Osteoblast (primary cell): ENCODE measurements around the gene PDE9A. TPM values are rescaled to one million over a fixed set of nuclear protein-coding genes. Genes with fewer than 3 reads are reported as not detected.

Source experiments
- DNase-seq: peaks from one replicate; pipeline ENCODE4 v3.0.0; 2011; ENCODE audit warnings: low spot score, mixed read lengths; ENCODE audit not compliant: insufficient read length; ENCODE audit errors: missing footprints
- H2AFZ ChIP-seq: 2 replicates; pipeline ENCODE4 v1.6.0; 2011; ENCODE audit warnings: mild to moderate bottlenecking, low read length
- H3K27ac ChIP-seq: 2 replicates; pipeline ENCODE4 v1.5.1; 2011; ENCODE audit warnings: mild to moderate bottlenecking, low read depth, low read length, moderate library complexity
- H3K27me3 ChIP-seq: 2 replicates; pipeline ENCODE4 v1.6.0; 2012; ENCODE audit warnings: mild to moderate bottlenecking, control low read depth, inconsistent platforms, low read length, moderate library complexity; ENCODE audit not compliant: insufficient read depth
- H3K36me3 ChIP-seq: 2 replicates; pipeline ENCODE4 v1.5.1; 2011; ENCODE audit warnings: mild to moderate bottlenecking, low read length, control low read depth, moderate library complexity; ENCODE audit not compliant: insufficient read depth
- H3K4me1 ChIP-seq: 2 replicates; pipeline ENCODE4 v1.5.1; 2011; ENCODE audit warnings: mild to moderate bottlenecking, low read length, control low read depth, moderate library complexity; ENCODE audit not compliant: insufficient read depth
- H3K4me2 ChIP-seq: 2 replicates; pipeline ENCODE4 v1.6.0; 2011; ENCODE audit warnings: mild to moderate bottlenecking, low read length; ENCODE audit not compliant: insufficient read depth
- H3K4me3 ChIP-seq: fragments of 200-600 bp; sonication (generic); 3 replicates; pipeline ENCODE4 v1.5.1; 2012; ENCODE audit warnings: mild to moderate bottlenecking, low read length, inconsistent platforms; ENCODE audit not compliant: insufficient read depth
- H3K79me2 ChIP-seq: 2 replicates; pipeline ENCODE4 v1.6.0; 2012; ENCODE audit warnings: mild to moderate bottlenecking, low read length, control low read depth, inconsistent platforms; ENCODE audit not compliant: insufficient read depth
- H3K9me3 ChIP-seq: 2 replicates; pipeline ENCODE4 v1.5.1; 2011; ENCODE audit warnings: low read depth, low read length, control low read depth
- H4K20me1 ChIP-seq: 2 replicates; pipeline ENCODE4 v1.6.0; 2012; ENCODE audit warnings: mild to moderate bottlenecking, low read length, control low read depth; ENCODE audit not compliant: insufficient read depth
- total RNA-seq: library from RNA; depleted of rRNA; stranded (reverse); fragments of >200 nt; gene quantifications from 2 replicates; pipeline ENCODE4 v1.2.3, GENCODE V29; 2012
- TF ChIP-seq, protein P1 (sequence below): IDR thresholded peaks from 2 replicates; pipeline ENCODE4 v1.5.1; 2011; ENCODE audit warnings: mild to moderate bottlenecking, low read depth, low read length, moderate library complexity; ENCODE audit errors: extremely low read depth

The PDE9A gene
- total RNA-seq, 1 donor: 0.36 TPM

- no peak overlapping the region for H3K4me2 ChIP-seq
- H3K4me1 ChIP-seq: peaks cover 33% of the 10 kb centered on the region
- no peak for DNase-seq
- no peaks in the 10 kb centered on the region for H3K36me3 ChIP-seq
- H3K9me3 ChIP-seq: no peaks in the 10 kb centered on the region
- H4K20me1 ChIP-seq: no peaks in the 10 kb centered on the region
- H2AFZ ChIP-seq: no peak overlapping the region
- H3K4me3 ChIP-seq: no peak overlapping the region
- H3K27me3 ChIP-seq: peaks cover 11% of the 10 kb centered on the region
- no peak overlapping the region for H3K27ac ChIP-seq
- TF ChIP-seq, protein P1, sequence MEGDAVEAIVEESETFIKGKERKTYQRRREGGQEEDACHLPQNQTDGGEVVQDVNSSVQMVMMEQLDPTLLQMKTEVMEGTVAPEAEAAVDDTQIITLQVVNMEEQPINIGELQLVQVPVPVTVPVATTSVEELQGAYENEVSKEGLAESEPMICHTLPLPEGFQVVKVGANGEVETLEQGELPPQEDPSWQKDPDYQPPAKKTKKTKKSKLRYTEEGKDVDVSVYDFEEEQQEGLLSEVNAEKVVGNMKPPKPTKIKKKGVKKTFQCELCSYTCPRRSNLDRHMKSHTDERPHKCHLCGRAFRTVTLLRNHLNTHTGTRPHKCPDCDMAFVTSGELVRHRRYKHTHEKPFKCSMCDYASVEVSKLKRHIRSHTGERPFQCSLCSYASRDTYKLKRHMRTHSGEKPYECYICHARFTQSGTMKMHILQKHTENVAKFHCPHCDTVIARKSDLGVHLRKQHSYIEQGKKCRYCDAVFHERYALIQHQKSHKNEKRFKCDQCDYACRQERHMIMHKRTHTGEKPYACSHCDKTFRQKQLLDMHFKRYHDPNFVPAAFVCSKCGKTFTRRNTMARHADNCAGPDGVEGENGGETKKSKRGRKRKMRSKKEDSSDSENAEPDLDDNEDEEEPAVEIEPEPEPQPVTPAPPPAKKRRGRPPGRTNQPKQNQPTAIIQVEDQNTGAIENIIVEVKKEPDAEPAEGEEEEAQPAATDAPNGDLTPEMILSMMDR: no peak
- H3K79me2 ChIP-seq: no peaks in the 10 kb centered on the region
Measured at GRCh38 chr21:42722808-42723473, 69.5 kb downstream of the PDE9A start.

DNA sequence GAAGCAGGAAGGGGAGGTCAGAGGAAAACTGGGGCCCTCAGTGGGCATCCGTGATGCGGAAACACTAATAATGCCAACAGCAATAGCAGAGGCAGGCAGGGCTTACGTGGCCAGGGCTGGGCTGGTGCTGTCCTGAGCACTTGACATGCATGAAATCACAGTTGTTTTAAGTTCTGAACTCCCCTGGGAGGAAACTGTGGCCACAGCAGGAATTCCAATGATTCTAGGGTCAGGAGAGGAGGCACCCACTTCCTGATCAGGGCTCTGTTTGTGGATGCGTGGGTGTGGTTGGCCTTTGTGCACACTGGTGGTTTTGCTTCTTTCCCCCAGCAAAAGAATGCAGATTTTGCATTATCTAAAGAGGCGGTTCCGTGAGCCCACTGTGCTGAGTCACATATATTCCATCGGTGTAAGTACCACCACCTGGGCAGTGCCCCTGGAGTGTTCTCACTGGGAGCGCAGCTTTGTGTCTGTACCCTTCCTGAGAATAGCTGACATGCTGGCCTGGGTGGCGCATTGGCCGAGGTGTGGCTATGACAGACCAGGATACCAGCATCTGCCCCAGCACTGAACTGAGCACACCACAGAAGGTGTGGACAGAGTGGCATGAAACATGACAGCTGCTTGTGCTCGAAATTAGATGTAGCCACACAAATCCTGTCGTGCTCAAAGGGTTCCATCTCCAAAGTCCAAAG, 71.0 kb downstream of the PDE9A start:
- Histone ChIP-seq H3K36me3 (no peaks in the 10 kb centered on the region), H3K9me3 (peaks cover 2% of the 10 kb centered on the region), H3K4me1 (peaks cover 33% of the 10 kb centered on the region), H4K20me1 (no peaks in the 10 kb centered on the region), H3K27ac (no peak overlapping the region), H3K4me3 (peak overlapping the region; percentile 33), H3K79me2 (no peaks in the 10 kb centered on the region), H3K4me2 (peak overlapping the region; percentile 67), H3K27me3 (peaks cover 11% of the 10 kb centered on the region), H2AFZ (no peak overlapping the region)
- DNase-seq: peak; percentile 97
- TF ChIP-seq, protein P1: no peak

DNA sequence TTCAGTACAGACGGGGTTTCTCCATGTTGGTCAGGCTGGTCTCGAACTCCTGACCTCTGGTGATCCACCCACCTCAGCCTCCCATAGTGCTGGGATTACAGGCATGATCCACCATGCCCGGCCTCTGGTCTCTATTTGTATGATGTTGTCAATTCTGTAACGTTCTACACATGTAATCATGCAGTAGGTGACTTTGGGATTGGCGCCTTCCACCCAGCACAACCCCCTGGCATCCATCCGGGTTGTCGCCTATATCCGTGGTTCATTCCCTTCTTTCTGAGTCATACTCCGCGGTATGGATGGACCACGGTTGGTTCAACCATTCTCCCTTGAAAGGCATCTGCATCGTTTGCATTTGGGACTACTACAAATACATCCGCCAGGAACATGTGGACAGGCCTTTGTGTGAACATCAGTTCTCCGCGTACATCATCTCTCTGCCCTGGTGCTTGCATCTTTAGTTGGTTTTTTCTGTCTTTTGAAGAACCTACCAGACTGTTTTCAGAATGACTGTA, 72.1 kb downstream of the PDE9A start:
- Histone ChIP-seq H4K20me1 (no peaks in the 10 kb centered on the region), H3K36me3 (no peaks in the 10 kb centered on the region), H2AFZ (no peak overlapping the region), H3K27ac (no peak overlapping the region), H3K4me1 (peaks cover 33% of the 10 kb centered on the region), H3K27me3 (peaks cover 15% of the 10 kb centered on the region), H3K4me2 (no peak overlapping the region), H3K9me3 (peaks cover 2% of the 10 kb centered on the region), H3K4me3 (no peak overlapping the region), H3K79me2 (no peaks in the 10 kb centered on the region)
- no peak for DNase-seq
- TF ChIP-seq, protein P1: no peak
